T-helper 1 cell treated with Interleukin-12 subunit alpha and Interleukin-12 subunit beta and Interleukin-4 antibody, amounts not matched to agents 30 μg/mL and 1 μg/mL, for 36 hours (primary cell): ENCODE results near the gene PLEKHN1.

Source experiments
- H3K27ac Mint-ChIP-seq: one replicate; pipeline ENCODE4 v1.8.0; 2021; ENCODE audit warnings: mild to moderate bottlenecking, mixed read lengths
- H3K27me3 Mint-ChIP-seq: one replicate; pipeline ENCODE4 v1.8.0; 2021; ENCODE audit warnings: low read depth, mixed read lengths
- H3K36me3 Mint-ChIP-seq: one replicate; pipeline ENCODE4 v1.8.0; 2021; ENCODE audit warnings: low read depth, mixed read lengths
- H3K4me1 Mint-ChIP-seq: one replicate; pipeline ENCODE4 v1.8.0; 2021; ENCODE audit warnings: low read depth, mixed read lengths
- H3K4me3 Mint-ChIP-seq: one replicate; pipeline ENCODE4 v1.8.0; 2021; ENCODE audit warnings: mild to moderate bottlenecking, moderate library complexity, mixed read lengths
- H3K9me3 Mint-ChIP-seq: one replicate; pipeline ENCODE4 v1.8.0; 2021; ENCODE audit warnings: mixed read lengths

PLEKHN1 gene

GRCh38 chr1:958823-959730 is 7.2 kb upstream of the PLEKHN1 start, which contains the start of gene NOC2L:
NOC2L (minus strand) TSS chr1:959256; CDS start chr1:959240, 16 bp downstream.
- H3K27me3 Mint-ChIP-seq: no peaks in the 10 kb centered on the region
- H3K4me1 Mint-ChIP-seq: peaks cover 12% of the 10 kb centered on the region
- H3K4me3 Mint-ChIP-seq: peak within 1 kb of the TSS; percentile 99
- no peaks in the 10 kb centered on the region for H3K9me3 Mint-ChIP-seq
- peak within 1 kb of the TSS; percentile 87 for H3K27ac Mint-ChIP-seq
- peaks cover 9% of the 10 kb centered on the region for H3K36me3 Mint-ChIP-seq

GRCh38 chr1:959731-960362 is 6.4 kb upstream of the PLEKHN1 start:
- Mint-ChIP-seq H3K27ac (no peak overlapping the region), H3K4me3 (peak overlapping the region; percentile 66), H3K27me3 (no peaks in the 10 kb centered on the region), H3K9me3 (no peaks in the 10 kb centered on the region), H3K36me3 (peaks cover 3% of the 10 kb centered on the region), H3K4me1 (peaks cover 12% of the 10 kb centered on the region)

- no peaks in the 10 kb centered on the region for H3K9me3 Mint-ChIP-seq
- peak within 1 kb of the TSS; percentile 69 for H3K27ac Mint-ChIP-seq
- H3K36me3 Mint-ChIP-seq: peaks cover 2% of the 10 kb centered on the region
- peak within 1 kb of the TSS; percentile 66 for H3K4me3 Mint-ChIP-seq
- no peaks in the 10 kb centered on the region for H3K27me3 Mint-ChIP-seq
- H3K4me1 Mint-ChIP-seq: peaks cover 12% of the 10 kb centered on the region
Observed at GRCh38 chr1:960363-961131, 5.7 kb upstream of the PLEKHN1 start, which contains the start of gene KLHL17. KLHL17 (plus strand) TSS chr1:960584; CDS start chr1:960694, 110 bp downstream.

- Mint-ChIP-seq H3K9me3 (no peaks in the 10 kb centered on the region), H3K27ac (no peak overlapping the region), H3K4me1 (peaks cover 12% of the 10 kb centered on the region), H3K4me3 (peak overlapping the region; percentile 63), H3K27me3 (no peaks in the 10 kb centered on the region), H3K36me3 (peaks cover 2% of the 10 kb centered on the region)
Observed at GRCh38 chr1:961132-961669, 5.1 kb upstream of the PLEKHN1 start.

DNA sequence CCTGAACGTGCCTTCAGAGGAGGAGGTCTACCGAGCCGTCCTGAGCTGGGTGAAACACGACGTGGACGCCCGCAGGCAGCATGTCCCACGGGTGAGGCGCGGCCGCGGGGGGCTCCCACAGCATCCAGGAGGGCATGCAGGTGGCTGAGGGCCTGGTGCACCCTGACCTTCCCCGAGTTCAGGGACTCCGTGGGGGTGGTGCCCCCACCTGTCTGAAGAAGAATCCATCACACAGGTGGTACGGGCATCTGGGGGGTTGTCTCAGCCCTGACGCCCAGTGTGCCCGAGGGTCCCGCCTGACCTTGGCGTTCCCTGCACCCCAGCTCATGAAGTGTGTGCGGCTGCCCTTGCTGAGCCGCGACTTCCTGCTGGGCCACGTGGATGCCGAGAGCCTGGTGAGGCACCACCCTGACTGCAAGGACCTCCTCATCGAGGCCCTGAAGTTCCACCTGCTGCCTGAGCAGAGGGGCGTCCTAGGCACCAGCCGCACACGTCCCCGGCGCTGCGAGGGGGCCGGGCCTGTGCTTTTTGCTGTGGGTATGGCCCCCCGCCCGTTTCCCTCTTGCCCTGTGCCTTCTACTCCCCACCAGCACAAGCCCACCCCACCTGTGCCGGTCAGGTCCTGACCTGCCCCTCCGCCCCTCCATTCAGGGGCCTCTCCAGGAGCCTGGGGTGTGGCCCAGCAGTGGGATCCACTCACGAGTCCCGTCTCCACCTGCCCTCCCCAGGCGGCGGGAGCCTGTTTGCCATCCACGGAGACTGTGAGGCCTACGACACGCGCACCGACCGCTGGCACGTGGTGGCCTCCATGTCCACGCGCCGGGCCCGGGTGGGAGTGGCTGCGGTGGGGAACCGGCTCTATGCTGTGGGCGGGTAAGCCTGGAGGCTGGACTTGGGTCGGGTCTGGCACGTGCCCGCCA is 3.6 kb upstream of the PLEKHN1 start:
- no peaks in the 10 kb centered on the region for H3K27me3 Mint-ChIP-seq
- H3K4me1 Mint-ChIP-seq: peaks cover 8% of the 10 kb centered on the region
- H3K9me3 Mint-ChIP-seq: no peaks in the 10 kb centered on the region
- peaks cover 2% of the 10 kb centered on the region for H3K36me3 Mint-ChIP-seq
- H3K4me3 Mint-ChIP-seq: peak overlapping the region; percentile 71
- no peak overlapping the region for H3K27ac Mint-ChIP-seq

DNA sequence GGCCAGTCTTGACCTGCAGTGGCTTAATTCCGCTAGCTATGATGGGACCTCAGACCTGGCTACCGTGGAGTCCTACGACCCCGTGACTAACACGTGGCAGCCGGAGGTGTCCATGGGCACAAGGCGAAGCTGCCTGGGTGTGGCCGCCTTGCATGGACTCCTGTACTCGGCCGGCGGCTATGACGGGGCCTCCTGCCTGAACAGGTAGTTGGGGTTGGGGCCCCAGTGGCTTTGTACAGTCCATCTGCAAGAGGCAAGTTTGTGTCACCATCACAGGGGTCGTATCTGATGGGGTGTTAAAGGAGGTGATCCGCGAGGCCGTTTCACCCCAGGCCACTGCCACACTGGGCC is 3.0 kb upstream of the PLEKHN1 start:
- peak overlapping the region; percentile 10 for H3K4me3 Mint-ChIP-seq
- no peak overlapping the region for H3K27ac Mint-ChIP-seq
- no peaks in the 10 kb centered on the region for H3K9me3 Mint-ChIP-seq
- H3K27me3 Mint-ChIP-seq: peaks cover under 1% of the 10 kb centered on the region
- peaks cover 2% of the 10 kb centered on the region for H3K36me3 Mint-ChIP-seq
- peaks cover 5% of the 10 kb centered on the region for H3K4me1 Mint-ChIP-seq

DNA sequence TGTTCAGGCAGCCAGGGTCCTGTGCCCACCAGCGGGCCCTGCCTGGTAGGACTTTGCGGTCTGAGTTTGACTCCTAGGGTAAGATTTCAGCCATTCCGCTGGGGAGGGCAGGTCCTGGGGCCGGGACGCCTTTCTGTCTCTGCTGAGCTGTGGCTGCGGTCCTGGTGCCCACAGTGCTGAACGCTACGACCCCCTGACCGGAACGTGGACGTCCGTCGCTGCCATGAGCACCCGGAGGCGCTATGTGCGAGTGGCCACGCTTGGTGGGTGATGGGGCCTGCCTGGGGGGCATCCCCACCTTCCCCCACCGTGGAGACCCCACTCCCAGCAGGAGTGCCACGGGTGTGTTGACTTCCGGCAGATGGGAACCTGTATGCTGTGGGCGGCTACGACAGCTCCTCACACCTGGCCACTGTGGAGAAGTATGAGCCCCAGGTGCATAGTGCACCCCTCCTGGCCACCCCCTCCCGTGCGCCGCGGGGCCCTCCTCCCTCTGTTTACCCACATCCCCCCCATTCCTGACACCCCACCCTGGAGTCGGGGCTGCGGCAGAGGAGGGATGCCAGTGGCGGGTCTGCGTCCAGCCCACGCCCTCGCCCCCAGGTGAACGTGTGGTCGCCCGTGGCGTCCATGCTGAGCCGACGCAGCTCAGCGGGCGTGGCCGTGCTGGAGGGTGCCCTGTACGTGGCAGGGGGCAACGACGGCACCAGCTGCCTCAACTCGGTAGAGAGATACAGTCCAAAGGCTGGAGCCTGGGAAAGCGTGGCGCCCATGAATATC is 2.3 kb upstream of the PLEKHN1 start:
- Mint-ChIP-seq H3K9me3 (no peaks in the 10 kb centered on the region), H3K36me3 (peaks cover 2% of the 10 kb centered on the region), H3K27me3 (peaks cover 4% of the 10 kb centered on the region), H3K4me3 (no peak overlapping the region), H3K27ac (no peak overlapping the region), H3K4me1 (peaks cover 3% of the 10 kb centered on the region)

DNA sequence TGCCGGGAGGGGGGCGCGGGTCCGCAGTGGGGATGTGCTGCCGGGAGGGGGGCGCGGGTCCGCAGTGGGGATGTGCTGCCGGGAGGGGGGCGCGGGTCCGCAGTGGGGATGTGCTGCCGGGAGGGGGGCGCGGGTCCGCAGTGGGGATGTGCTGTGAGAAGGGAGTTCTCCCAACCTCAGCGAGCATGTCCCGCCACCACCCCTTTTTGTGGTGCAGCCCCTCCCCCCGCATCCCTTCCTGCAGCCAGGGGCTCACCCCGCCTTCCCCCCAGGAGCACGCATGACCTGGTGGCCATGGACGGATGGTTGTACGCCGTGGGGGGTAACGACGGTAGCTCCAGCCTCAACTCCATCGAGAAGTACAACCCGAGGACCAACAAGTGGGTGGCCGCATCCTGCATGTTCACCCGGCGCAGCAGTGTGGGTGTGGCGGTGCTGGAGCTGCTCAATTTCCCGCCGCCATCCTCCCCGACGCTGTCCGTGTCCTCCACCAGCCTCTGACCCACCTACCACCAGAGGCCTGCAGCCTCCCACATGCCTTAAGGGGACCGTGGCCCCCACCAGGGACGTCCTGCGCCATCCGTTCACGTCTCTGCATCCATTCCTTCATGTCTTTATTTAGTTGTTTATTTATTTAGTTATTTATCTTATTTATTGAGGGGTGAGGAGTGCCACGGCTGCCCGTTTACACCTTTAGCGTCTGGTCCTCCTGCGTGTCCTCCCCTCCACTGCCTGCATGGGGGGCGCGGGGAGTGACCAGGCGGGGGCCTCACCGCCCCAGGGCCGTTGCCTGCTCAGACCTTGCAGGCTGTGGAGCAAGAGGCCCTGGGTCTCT is 1.4 kb upstream of the PLEKHN1 start:
- no peak overlapping the region for H3K27ac Mint-ChIP-seq
- H3K4me3 Mint-ChIP-seq: no peak overlapping the region
- H3K27me3 Mint-ChIP-seq: peaks cover 10% of the 10 kb centered on the region
- peaks cover 2% of the 10 kb centered on the region for H3K36me3 Mint-ChIP-seq
- peaks cover 3% of the 10 kb centered on the region for H3K4me1 Mint-ChIP-seq
- H3K9me3 Mint-ChIP-seq: no peaks in the 10 kb centered on the region

DNA sequence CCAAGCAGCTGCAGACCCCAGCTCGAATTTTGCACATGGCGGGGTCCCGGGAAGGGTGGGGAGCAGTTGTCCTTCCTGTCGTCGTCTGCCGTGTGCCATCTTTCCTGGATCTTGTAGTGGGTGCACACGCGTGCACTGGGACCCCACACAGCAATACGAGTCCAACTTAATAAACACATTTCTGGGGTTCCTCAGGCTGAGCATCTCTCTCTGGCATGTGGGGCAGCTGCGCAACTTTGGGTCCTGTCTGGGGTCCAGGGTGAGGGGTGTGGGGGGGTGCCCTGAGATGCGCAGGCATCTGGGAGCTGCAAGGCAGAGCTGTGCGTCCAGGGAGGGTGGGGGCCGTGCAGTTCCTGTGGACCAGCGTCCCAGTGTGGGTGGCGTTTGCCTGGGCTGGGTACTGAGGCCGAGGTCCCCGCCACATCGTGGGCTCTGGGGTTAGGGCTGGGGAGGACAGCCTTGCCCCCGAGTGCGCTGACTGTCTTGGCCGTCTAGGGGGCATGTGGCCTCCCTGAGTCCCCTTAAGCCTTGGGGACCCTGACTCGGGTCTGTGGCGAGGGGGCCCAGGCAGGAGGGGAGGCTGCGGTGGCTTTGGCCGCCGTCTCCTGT is 652 bp upstream of the PLEKHN1 start:
- H3K36me3 Mint-ChIP-seq: peaks cover 2% of the 10 kb centered on the region
- H3K9me3 Mint-ChIP-seq: no peaks in the 10 kb centered on the region
- H3K4me1 Mint-ChIP-seq: peaks cover 3% of the 10 kb centered on the region
- H3K27ac Mint-ChIP-seq: no peak overlapping the region
- peaks cover 10% of the 10 kb centered on the region for H3K27me3 Mint-ChIP-seq
- peak overlapping the region; percentile 31 for H3K4me3 Mint-ChIP-seq

DNA sequence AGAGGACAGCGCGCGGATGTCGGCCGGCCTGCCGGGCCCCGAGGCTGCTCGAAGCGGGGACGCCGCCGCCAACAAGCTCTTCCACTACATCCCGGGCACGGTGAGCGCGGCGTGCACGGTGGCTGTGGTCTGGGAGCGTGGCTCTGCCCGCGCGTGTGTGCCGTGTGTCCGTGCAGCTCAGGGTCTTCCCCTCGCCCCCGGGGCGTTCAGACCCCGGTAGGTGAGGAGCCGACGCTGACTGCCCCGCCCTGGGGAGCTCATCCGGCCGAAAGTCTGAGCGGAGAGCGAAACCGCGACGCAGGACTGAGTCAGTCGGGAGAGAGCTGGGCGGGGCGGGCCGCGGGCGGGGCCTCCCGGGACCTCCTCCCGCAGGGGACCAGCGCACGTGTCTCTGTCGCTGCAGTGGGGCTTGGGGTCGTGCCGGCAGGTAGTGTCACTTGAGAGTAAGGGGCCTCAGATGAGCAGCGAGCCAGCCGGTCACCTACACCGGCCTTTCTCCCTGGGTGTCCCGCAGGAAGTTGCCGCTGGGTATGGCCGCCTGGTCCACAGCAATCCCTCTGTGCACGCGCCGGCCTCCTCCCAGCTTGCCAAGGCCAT is 520 bp downstream of the PLEKHN1 start:
- peaks cover 2% of the 10 kb centered on the region for H3K36me3 Mint-ChIP-seq
- H3K4me3 Mint-ChIP-seq: peak overlapping the region; percentile 80
- H3K27ac Mint-ChIP-seq: peak overlapping the region; percentile 69
- H3K4me1 Mint-ChIP-seq: peaks cover 3% of the 10 kb centered on the region
- H3K9me3 Mint-ChIP-seq: no peaks in the 10 kb centered on the region
- peaks cover 10% of the 10 kb centered on the region for H3K27me3 Mint-ChIP-seq

- Mint-ChIP-seq H3K9me3 (no peaks in the 10 kb centered on the region), H3K27me3 (peaks cover 10% of the 10 kb centered on the region), H3K36me3 (peaks cover 2% of the 10 kb centered on the region), H3K4me1 (no peaks in the 10 kb centered on the region), H3K27ac (no peak overlapping the region), H3K4me3 (no peak overlapping the region)
Observed at GRCh38 chr1:967466-968343, 1.4 kb downstream of the PLEKHN1 start.
